Astrocyte (in vitro differentiated cells and primary cell): ENCODE results near the gene GRB10. TPM values are rescaled to one million over a fixed set of nuclear protein-coding genes. Genes with fewer than 3 reads are reported as not detected.

Experiments used
- DNase-seq: peaks from one replicate; pipeline ENCODE4 v3.0.0-alpha.2; 2010; ENCODE audit warnings: low read depth
- FAIRE-seq: peaks from 2 replicates; lab custom pipeline; 2011; peaks lifted over from hg19 to GRCh38; lab: Jason Lieb, UNC
- H2AFZ ChIP-seq: 2 replicates; pipeline ENCODE4 v1.6.0; 2012; ENCODE audit warnings: low read depth, low read length, inconsistent platforms
- H3K27ac ChIP-seq: 2 replicates; pipeline ENCODE4 v1.5.1; 2011; ENCODE audit warnings: low read depth, low read length, inconsistent platforms
- H3K27me3 ChIP-seq: 2 replicates; pipeline ENCODE4 v1.6.0; 2011; ENCODE audit warnings: low read length, inconsistent platforms; ENCODE audit not compliant: insufficient read depth
- H3K36me3 ChIP-seq: 2 replicates; pipeline ENCODE4 v1.5.1; 2011; ENCODE audit warnings: low read length, inconsistent platforms; ENCODE audit not compliant: insufficient read depth
- H3K4me1 ChIP-seq: 2 replicates; pipeline ENCODE4 v1.5.1; 2011; ENCODE audit warnings: low read length, inconsistent platforms; ENCODE audit not compliant: insufficient read depth
- H3K4me2 ChIP-seq: 2 replicates; pipeline ENCODE4 v1.6.0; 2012; ENCODE audit warnings: low read length, inconsistent platforms
- H3K4me3 ChIP-seq: 2 replicates; pipeline ENCODE4 v1.5.1; 2011; ENCODE audit warnings: low read depth, mild to moderate bottlenecking, low read length, inconsistent platforms; ENCODE audit not compliant: insufficient read depth
- H3K79me2 ChIP-seq: 2 replicates; pipeline ENCODE4 v1.6.0; 2012; ENCODE audit warnings: mild to moderate bottlenecking, low read length, inconsistent platforms; ENCODE audit not compliant: insufficient read depth
- H3K9ac ChIP-seq: 2 replicates; pipeline ENCODE4 v1.6.0; 2012; ENCODE audit warnings: mild to moderate bottlenecking, low read length, inconsistent platforms
- H3K9me3 ChIP-seq: 2 replicates; pipeline ENCODE4 v1.5.1; 2012; ENCODE audit warnings: low read depth, mild to moderate bottlenecking, low read length, inconsistent platforms; ENCODE audit not compliant: insufficient read depth
- H4K20me1 ChIP-seq: 2 replicates; pipeline ENCODE4 v1.6.0; 2012; ENCODE audit warnings: low read length, inconsistent platforms; ENCODE audit not compliant: insufficient read depth
- H3K27ac Mint-ChIP-seq: one replicate; pipeline ENCODE4 v1.8.0; 2021; ENCODE audit warnings: mild to moderate bottlenecking, mixed read lengths; ENCODE audit not compliant: unreplicated experiment
- H3K27me3 Mint-ChIP-seq: one replicate; pipeline ENCODE4 v1.8.0; 2021; ENCODE audit warnings: low read depth, mixed read lengths; ENCODE audit not compliant: unreplicated experiment
- H3K36me3 Mint-ChIP-seq: one replicate; pipeline ENCODE4 v1.8.0; 2021; ENCODE audit warnings: low read depth, mixed read lengths; ENCODE audit not compliant: unreplicated experiment
- H3K4me1 Mint-ChIP-seq: one replicate; pipeline ENCODE4 v1.8.0; 2021; ENCODE audit warnings: low read depth, mixed read lengths; ENCODE audit not compliant: unreplicated experiment
- H3K4me3 Mint-ChIP-seq: one replicate; pipeline ENCODE4 v1.8.0; 2021; ENCODE audit warnings: mild to moderate bottlenecking, moderate library complexity, mixed read lengths; ENCODE audit not compliant: unreplicated experiment
- H3K9me3 Mint-ChIP-seq: one replicate; pipeline ENCODE4 v1.8.0; 2021; ENCODE audit warnings: mild to moderate bottlenecking, mixed read lengths; ENCODE audit not compliant: unreplicated experiment
- CTCF ChIP-seq: IDR thresholded peaks from 2 replicates; pipeline ENCODE4 v1.5.1; 2011; ENCODE audit warnings: low read depth, mild to moderate bottlenecking, inconsistent platforms, low read length, moderate library complexity; ENCODE audit not compliant: insufficient read depth
- EZH2 ChIP-seq: IDR thresholded peaks from 2 replicates; pipeline ENCODE4 v1.6.1; 2012; ENCODE audit warnings: mild to moderate bottlenecking, low read length, inconsistent platforms; ENCODE audit not compliant: insufficient read depth
- total RNA-seq: library from RNA; stranded (reverse); gene quantifications from 2 replicates; pipeline ENCODE4 v1.2.1, GENCODE V29; 2021

The GRB10 gene
- total RNA-seq, 1 donor from 2014 or later, result 81.9 TPM

DNA sequence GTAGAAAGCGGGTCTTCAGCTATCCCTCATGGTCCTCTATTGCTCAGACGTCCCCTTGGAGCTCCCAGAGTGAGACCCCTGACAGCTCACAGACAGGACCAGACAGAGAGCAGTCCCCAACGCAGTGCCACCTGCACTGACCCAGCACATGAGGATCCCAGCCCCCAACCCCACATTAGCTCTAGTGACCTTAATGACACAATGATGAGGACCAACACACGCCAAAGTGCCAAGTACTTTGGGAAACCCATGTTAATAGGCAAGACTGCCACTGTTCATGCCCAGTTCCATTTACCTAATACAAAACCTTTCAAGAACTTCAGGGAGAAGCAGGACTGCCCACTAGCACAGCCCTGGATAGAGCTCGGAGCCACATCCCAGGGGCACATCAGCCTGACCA lies 5.7 kb upstream of the GRB10 start:
- no peak for FAIRE-seq
- H3K4me3 ChIP-seq, result no peak overlapping the region
- H3K27me3 Mint-ChIP-seq, result no peaks in the 10 kb centered on the region

DNA sequence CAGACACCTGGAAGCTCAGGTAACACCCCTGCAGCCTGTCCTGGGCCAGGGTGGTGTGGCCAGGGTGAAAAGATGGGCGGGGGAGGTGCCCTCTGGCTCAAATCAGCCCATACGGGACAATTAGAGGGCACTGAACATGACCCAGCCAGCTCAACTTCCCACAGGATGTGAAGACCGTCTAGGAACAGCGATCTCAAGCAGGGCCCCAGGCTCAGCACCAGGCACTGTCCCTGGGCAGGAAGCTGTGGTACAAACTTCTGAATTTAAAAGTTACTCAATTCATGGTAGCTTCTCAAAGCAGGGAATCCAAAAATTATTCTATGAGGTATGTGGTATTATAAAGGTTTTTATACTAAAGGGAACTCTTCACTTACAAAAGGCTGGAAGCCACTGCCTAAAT lies 5.1 kb upstream of the GRB10 start:
- H3K4me2 ChIP-seq, result no peak overlapping the region
- peaks cover 3% of the 10 kb centered on the region for H3K9me3 Mint-ChIP-seq
- H3K27me3 ChIP-seq, result no peaks in the 10 kb centered on the region
- H2AFZ ChIP-seq, result no peak overlapping the region
- H3K9ac ChIP-seq, result no peak overlapping the region
- H4K20me1 ChIP-seq, result peaks cover 95% of the 10 kb centered on the region
- no peaks in the 10 kb centered on the region for H3K9me3 ChIP-seq
- H3K27ac Mint-ChIP-seq, result no peak overlapping the region
- H3K79me2 ChIP-seq, result peaks cover 97% of the 10 kb centered on the region
- H3K4me1 ChIP-seq, result peaks cover 28% of the 10 kb centered on the region
- no peak overlapping the region for H3K4me3 ChIP-seq
- H3K36me3 Mint-ChIP-seq, result peaks cover 24% of the 10 kb centered on the region
- no peaks in the 10 kb centered on the region for H3K36me3 ChIP-seq
- H3K4me3 Mint-ChIP-seq, result no peak overlapping the region
- TF ChIP-seq CTCF (no peak), EZH2 (no peak)
- no peak overlapping the region for H3K27ac ChIP-seq
- DNase-seq (no peak), FAIRE-seq (no peak)
- H3K27me3 Mint-ChIP-seq, result no peaks in the 10 kb centered on the region
- H3K4me1 Mint-ChIP-seq, result peaks cover 54% of the 10 kb centered on the region

More for the DNA sequence above, 5.7 kb upstream of the GRB10 start:
- Histone ChIP-seq H3K27ac (no peak overlapping the region), H2AFZ (no peak overlapping the region), H3K27me3 (no peaks in the 10 kb centered on the region), H3K79me2 (peaks cover 92% of the 10 kb centered on the region), H4K20me1 (peaks cover 90% of the 10 kb centered on the region), H3K9me3 (no peaks in the 10 kb centered on the region), H3K4me1 (peaks cover 26% of the 10 kb centered on the region), H3K9ac (no peak overlapping the region), H3K4me2 (no peak overlapping the region), H3K36me3 (no peaks in the 10 kb centered on the region)
- Mint-ChIP-seq H3K9me3 (peaks cover 3% of the 10 kb centered on the region), H3K4me1 (peaks cover 48% of the 10 kb centered on the region), H3K36me3 (peaks cover 22% of the 10 kb centered on the region), H3K4me3 (no peak overlapping the region), H3K27ac (no peak overlapping the region)
- DNase-seq, result no peak
- TF ChIP-seq CTCF (no peak), EZH2 (no peak)

DNA sequence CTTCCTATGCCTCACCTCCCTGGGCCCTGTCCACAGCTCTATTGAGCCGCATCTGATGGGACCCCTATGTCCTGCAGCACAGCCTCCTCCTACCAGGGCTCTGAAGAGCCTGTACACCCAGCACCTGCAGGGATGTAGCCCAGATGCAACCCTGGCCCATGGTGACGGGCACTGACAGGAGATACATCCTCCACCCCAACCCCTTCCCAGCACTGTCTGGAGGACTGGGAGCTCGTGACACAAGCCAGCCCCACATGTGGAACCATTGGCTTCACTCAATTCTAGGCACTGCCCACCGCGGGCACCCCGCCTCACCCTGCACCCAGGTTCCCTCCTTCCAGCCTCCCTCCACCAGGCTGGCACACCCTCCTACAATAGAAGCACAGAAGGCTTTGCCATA lies 2.6 kb upstream of the GRB10 start:
- H3K9me3 ChIP-seq, result no peaks in the 10 kb centered on the region
- H2AFZ ChIP-seq, result no peak overlapping the region
- H4K20me1 ChIP-seq, result peaks cover 96% of the 10 kb centered on the region
- Mint-ChIP-seq H3K36me3 (peaks cover 24% of the 10 kb centered on the region), H3K27ac (no peak overlapping the region), H3K9me3 (peaks cover 3% of the 10 kb centered on the region), H3K4me3 (no peak overlapping the region), H3K4me1 (peaks cover 57% of the 10 kb centered on the region), H3K27me3 (no peaks in the 10 kb centered on the region)
- H3K9ac ChIP-seq, result no peak overlapping the region
- FAIRE-seq (no peak), DNase-seq (no peak)
- no peak overlapping the region for H3K27ac ChIP-seq
- no peaks in the 10 kb centered on the region for H3K36me3 ChIP-seq
- H3K4me2 ChIP-seq, result no peak overlapping the region
- no peak overlapping the region for H3K4me3 ChIP-seq
- H3K79me2 ChIP-seq, result peaks cover 98% of the 10 kb centered on the region
- H3K27me3 ChIP-seq, result no peaks in the 10 kb centered on the region
- peaks cover 21% of the 10 kb centered on the region for H3K4me1 ChIP-seq
- TF ChIP-seq CTCF (no peak), EZH2 (no peak)
